Thyroid gland (tissue), 4 donors: Measurements from ENCODE around the gene ZNF648.

Experiments
- POLR2A ChIP-seq, 2 donors: fragments of 450-650 bp; IDR thresholded peaks; one replicate each; pipeline ENCODE4 v1.6.1; 2017; ENCODE audit warnings: antibody characterized with exemption in 2 of 2, mild to moderate bottlenecking in 2 of 2, moderate library complexity in 1 of 2
- TF ChIP-seq, protein P1 (sequence below), 6 experiments: fragments of 200-600 bp in 3 of 6; fragments of 450-650 bp in 3 of 6; sonication (generic) in 3 of 6; IDR thresholded peaks; one replicate each; pipeline ENCODE4 v1.5.1; 2016 to 2019; ENCODE audit warnings: antibody characterized with exemption in 6 of 6, mild to moderate bottlenecking in 2 of 6, inconsistent platforms in 1 of 6, moderate library complexity in 1 of 6

DNA sequence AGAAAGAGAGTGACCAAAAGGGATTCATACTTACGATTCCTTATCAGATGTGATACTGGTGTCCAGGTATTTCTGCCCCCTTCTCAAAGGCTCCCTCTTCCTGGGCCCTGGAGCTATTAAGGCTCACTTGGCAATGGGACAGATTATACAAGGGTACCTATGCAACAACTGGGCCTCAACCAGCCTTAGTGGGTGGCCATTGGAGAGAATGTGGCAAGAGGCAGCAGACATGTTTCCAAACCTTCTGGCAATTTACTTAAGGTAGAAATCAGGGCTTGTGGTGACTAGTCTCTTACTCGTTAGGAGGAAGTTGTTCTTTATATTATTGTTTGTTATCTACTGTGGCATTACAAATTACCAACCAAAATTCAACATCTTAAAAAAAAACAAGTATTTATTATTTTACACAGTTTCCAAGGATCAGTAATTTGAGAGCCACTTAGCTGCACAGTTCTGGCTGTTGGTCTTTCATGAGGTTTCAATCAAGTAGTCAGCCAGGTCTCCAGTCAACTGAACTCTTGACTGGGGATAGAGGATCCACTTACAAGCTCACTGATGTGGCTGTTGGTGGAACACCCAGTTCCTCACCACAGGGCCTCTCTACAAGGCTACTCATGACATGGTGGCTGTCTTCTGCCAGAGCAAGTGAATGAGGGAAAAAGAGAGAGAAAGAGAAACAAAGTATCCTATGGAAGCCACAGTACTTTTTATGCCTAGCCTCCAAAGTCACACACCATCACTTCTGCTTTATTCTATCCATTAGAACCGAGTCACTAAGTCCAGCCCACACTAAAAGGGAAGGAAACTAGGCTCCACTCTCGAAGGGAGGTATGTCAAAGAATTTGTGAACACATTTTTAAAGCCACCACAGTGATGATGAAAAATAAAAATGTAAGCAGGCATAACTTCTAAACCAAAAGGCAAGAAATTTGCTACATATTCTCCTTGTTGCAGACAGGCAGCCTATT, 10.7 kb downstream of the ZNF648 start:
- TF ChIP-seq, protein P1, sequence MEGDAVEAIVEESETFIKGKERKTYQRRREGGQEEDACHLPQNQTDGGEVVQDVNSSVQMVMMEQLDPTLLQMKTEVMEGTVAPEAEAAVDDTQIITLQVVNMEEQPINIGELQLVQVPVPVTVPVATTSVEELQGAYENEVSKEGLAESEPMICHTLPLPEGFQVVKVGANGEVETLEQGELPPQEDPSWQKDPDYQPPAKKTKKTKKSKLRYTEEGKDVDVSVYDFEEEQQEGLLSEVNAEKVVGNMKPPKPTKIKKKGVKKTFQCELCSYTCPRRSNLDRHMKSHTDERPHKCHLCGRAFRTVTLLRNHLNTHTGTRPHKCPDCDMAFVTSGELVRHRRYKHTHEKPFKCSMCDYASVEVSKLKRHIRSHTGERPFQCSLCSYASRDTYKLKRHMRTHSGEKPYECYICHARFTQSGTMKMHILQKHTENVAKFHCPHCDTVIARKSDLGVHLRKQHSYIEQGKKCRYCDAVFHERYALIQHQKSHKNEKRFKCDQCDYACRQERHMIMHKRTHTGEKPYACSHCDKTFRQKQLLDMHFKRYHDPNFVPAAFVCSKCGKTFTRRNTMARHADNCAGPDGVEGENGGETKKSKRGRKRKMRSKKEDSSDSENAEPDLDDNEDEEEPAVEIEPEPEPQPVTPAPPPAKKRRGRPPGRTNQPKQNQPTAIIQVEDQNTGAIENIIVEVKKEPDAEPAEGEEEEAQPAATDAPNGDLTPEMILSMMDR (IDR thresholded peaks at IDR 0.05), result no peak
- TF ChIP-seq POLR2A (IDR thresholded peaks at IDR 0.05), result no peak
